K562 (cell line): Measurements from ENCODE around the gene ANKRD65. TPM values are rescaled to one million over a fixed set of nuclear protein-coding genes. Genes with fewer than 3 reads are reported as not detected.

Source experiments
- BMI1 ChIP-seq: fragments of 150-350 bp; IDR thresholded peaks from 2 replicates; pipeline ENCODE4 v1.6.1; 2014; ENCODE audit warnings: low read length
- CBX2 ChIP-seq: fragments of 200-600 bp; sonication (generic); IDR thresholded peaks from one replicate; pipeline ENCODE4 v1.6.1; 2012; ENCODE audit warnings: mild to moderate bottlenecking, low read length, inconsistent platforms; ENCODE audit not compliant: insufficient read depth, poor library complexity, severe bottlenecking
- E2F3 ChIP-seq: fragments of 250-450 bp; sonication (Bioruptor Pico); IDR thresholded peaks from 2 replicates; pipeline ENCODE4 v1.4.0; 2020; ENCODE audit warnings: mild to moderate bottlenecking
- FOSL1 ChIP-seq: fragments of 200-800 bp; sonication (Bioruptor generic); conservative IDR thresholded peaks from 2 replicates; pipeline ENCODE4 v1.6.1; 2016; ENCODE audit warnings: missing genetic modification characterization, missing compliant biosample characterization
- FOXJ2 ChIP-seq: fragments of 200-800 bp; sonication (Bioruptor generic); IDR thresholded peaks from 2 replicates; pipeline ENCODE4 v1.6.1; 2016; ENCODE audit warnings: missing genetic modification characterization, missing compliant biosample characterization
- HDAC1 ChIP-seq, 2 experiments: fragments of 450-650 bp; IDR thresholded peaks; 2 replicates each; pipeline ENCODE4 v1.6.1; 2016 to 2017; ENCODE audit warnings: inconsistent platforms in 1 of 2, mild to moderate bottlenecking in 1 of 2, moderate library complexity in 1 of 2
- HOXB6 ChIP-seq: fragments of 250-450 bp; sonication (Bioruptor Pico); IDR thresholded peaks from 2 replicates; pipeline ENCODE4 v1.5.1; 2022; ENCODE audit warnings: mild to moderate bottlenecking, borderline replicate concordance
- MECOM ChIP-seq: fragments of 250-450 bp; sonication (Bioruptor Pico); IDR thresholded peaks from 2 replicates; pipeline ENCODE4 v1.8.0; 2022; ENCODE audit warnings: inconsistent platforms
- NEUROD1 ChIP-seq: fragments of 150-350 bp; IDR thresholded peaks from 2 replicates; pipeline ENCODE4 v1.6.1; 2014; ENCODE audit warnings: borderline replicate concordance, low read length, low read depth; ENCODE audit not compliant: partially characterized antibody
- RBBP5 ChIP-seq: fragments of 200-600 bp; sonication (generic); IDR thresholded peaks from 2 replicates; pipeline ENCODE4 v1.6.1; 2012; ENCODE audit warnings: borderline replicate concordance, mild to moderate bottlenecking, low read length, control low read depth, inconsistent platforms; ENCODE audit not compliant: insufficient read depth, poor library complexity, severe bottlenecking
- SMAD4 ChIP-seq: fragments of 250-450 bp; sonication (Bioruptor Pico); conservative IDR thresholded peaks from 2 replicates; pipeline ENCODE4 v1.8.0; 2021; ENCODE audit warnings: inconsistent platforms, mild to moderate bottlenecking, moderate library complexity
- SMARCA4 ChIP-seq: fragments of 450-650 bp; IDR thresholded peaks from 2 replicates; pipeline ENCODE4 v1.6.1; 2016
- SREBF2 ChIP-seq: sonication (generic); formaldehyde crosslinking; IDR thresholded peaks from 2 replicates; pipeline ENCODE4 v1.4.0; 2020; ENCODE audit warnings: mild to moderate bottlenecking, missing genetic modification reagents
- ZEB2 ChIP-seq: fragments of 450-650 bp; IDR thresholded peaks from 2 replicates; pipeline ENCODE4 v1.6.1; 2016
- ZFP36 ChIP-seq: fragments of 150-350 bp; IDR thresholded peaks from 2 replicates; pipeline ENCODE4 v1.6.1; 2018; ENCODE audit warnings: low read length, low read depth; ENCODE audit not compliant: partially characterized antibody
- ZNF146 ChIP-seq: IDR thresholded peaks from one replicate; pipeline ENCODE4 v1.6.1; 2018; ENCODE audit warnings: missing compliant biosample characterization; ENCODE audit not compliant: unreplicated experiment
- ZNF239 ChIP-seq: fragments of 250-450 bp; sonication (Bioruptor Pico); IDR thresholded peaks from 2 replicates; pipeline ENCODE4 v1.4.0; 2020; ENCODE audit warnings: mild to moderate bottlenecking
- ZNF311 ChIP-seq: fragments of 250-450 bp; sonication (Bioruptor Pico); IDR thresholded peaks from 2 replicates; pipeline ENCODE4 v1.4.0; 2020; ENCODE audit warnings: mild to moderate bottlenecking, moderate library complexity
- ZNF407 ChIP-seq: fragments of 450-650 bp; IDR thresholded peaks from 2 replicates; pipeline ENCODE4 v1.6.1; 2016; ENCODE audit warnings: low read depth
- ZNF408 ChIP-seq: fragments of 250-450 bp; sonication (Bioruptor Pico); IDR thresholded peaks from 2 replicates; pipeline ENCODE4 v1.4.0; 2020; ENCODE audit warnings: low read depth, mild to moderate bottlenecking, moderate library complexity
- ZNF79 ChIP-seq: fragments of 250-450 bp; sonication (Bioruptor Pico); IDR thresholded peaks from 2 replicates; pipeline ENCODE4 v1.4.0; 2020; ENCODE audit warnings: low read depth, mild to moderate bottlenecking, moderate library complexity
- polyA plus RNA-seq, 8 experiments: library from polyadenylated mRNA; depleted of rRNA in 4 of 8; stranded (reverse) in 5 of 8; unstranded in 3 of 8; fragments of >200 nt; fragmentation: Nextera tagmentation in 2 of 8; fragmentation: Illumina TruSeq in 1 of 8; extraction: Ambion mirVana in 2 of 8; extraction: Trizol in 1 of 8; gene quantifications; 2 replicates each; pipeline versions ENCODE4 v1.2.1 to v1.2.3, GENCODE V29; 2011 to 2014; ENCODE audit warnings: inconsistent platforms in 1 of 8, missing spikeins in 1 of 8
- total RNA-seq, 7 experiments: library from RNA; depleted of rRNA in 6 of 7; stranded (reverse); fragments of >200 nt in 6 of 7; fragmentation: Illumina TruSeq in 2 of 7; extraction: Trizol in 2 of 7; gene quantifications; 2 replicates each; pipeline versions ENCODE4 v1.2.1 to v1.2.3, GENCODE V29; 2011 to 2021; ENCODE audit warnings: low replicate concordance in 1 of 7
- TF ChIP-seq, protein P1 (sequence below): sonication (generic); formaldehyde crosslinking; IDR thresholded peaks from 2 replicates; pipeline ENCODE4 v1.9.0; 2022; ENCODE audit warnings: mild to moderate bottlenecking, missing genetic modification reagents

The ANKRD65 gene
- total and polyA plus RNA-seq, 9 of the 15 experiments (the other 6 are each of a cell fraction or from before 2014, with no cell fraction given) = not detected

DNA sequence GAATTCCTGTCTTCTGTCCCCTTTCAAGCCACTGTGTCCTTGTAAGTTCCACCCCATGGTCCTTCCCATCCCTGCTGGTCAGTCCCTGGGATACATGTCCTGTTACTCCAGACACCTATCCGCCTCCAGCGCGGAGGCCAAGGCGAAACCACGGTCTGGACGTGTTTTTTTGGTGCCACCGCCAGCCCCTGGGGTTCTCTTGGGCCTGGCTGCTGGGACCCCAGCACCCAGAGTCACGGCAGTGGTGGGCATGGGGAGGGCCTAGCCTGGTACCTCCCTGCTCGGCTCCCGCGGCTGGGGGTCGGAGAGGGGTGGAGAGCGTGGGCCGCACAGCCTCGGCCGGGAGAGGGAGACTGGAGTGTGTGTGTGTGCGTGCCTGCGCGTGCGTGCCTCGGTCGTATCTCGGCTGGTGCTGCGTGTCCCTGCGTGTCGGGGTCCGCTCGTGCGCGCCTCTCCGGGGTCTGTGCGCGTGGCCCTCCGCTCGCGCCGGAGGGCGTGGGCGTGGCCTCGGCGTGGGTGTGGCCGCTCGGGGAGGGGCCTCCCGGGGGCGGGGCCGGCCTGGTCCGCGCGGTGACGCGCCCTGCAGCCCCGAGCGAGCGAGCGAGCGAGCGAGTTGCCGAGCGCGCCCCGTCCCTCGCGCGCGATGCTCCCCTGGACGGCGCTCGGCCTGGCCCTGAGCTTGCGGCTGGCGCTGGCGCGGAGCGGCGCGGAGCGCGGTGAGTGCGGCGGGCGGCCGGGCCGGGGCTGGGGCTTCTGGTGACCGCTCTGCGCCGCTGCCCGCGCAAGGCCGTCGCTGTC is 14.2 kb upstream of the ANKRD65 start, which contains the start of gene VWA1 (continued):
- TF ChIP-seq ZNF407 (no peak), SREBF2 (CRISPR knock-in tag) (no peak), HOXB6 (no peak), MECOM (no peak), HDAC1 (IDR thresholded peaks at IDR 0.05) (peak in 1 of 2 experiments; percentile 77; a peak in 1 of 4 replicates), RBBP5 (peak; percentile 36), BMI1 (no peak), E2F3 (CRISPR knock-in tag) (no peak), SMARCA4 (no peak), CBX2 (no peak), ZEB2 (no peak), FOSL1 (tag) (no peak), ZNF239 (CRISPR knock-in tag) (no peak), SMAD4 (CRISPR knock-in tag) (no peak), FOXJ2 (tag) (no peak), ZNF146 (no peak), ZNF79 (CRISPR knock-in tag) (no peak), ZFP36 (no peak), NEUROD1 (no peak), ZNF408 (CRISPR knock-in tag) (no peak), ZNF311 (no peak)
- TF ChIP-seq, protein P1, sequence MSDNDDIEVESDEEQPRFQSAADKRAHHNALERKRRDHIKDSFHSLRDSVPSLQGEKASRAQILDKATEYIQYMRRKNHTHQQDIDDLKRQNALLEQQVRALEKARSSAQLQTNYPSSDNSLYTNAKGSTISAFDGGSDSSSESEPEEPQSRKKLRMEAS = peak; percentile 59
